Measurements from ENCODE around the gene COG5.
A peak's percentile ranks its signal among the peaks of the same experiment; 100 is the strongest.

COG5 gene

DNA sequence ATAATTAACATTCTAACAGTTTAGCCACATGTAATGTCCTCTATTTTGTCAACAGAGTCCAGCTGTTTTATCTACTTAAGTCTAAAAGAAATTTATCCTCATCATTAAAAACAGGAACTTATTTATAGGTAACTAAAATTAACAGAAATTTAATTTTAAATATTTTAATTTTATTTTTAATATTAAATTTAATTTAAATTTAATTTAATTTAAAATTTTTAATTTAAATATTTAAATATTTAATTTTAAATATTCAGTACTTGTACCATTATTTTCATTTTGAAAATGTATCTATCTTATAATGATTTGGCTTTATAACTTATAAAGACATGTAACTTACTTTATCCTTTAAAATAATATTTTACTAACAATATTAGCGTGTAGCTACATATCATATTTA lies 94.9 kb downstream of the COG5 start:
- Histone ChIP-seq H3K4me3 (ENCODE audit: low read depth, low read length) (no peak overlapping the region), H3K9me3 (ENCODE audit: severe bottlenecking) (no peaks in the 10 kb centered on the region), H3K27ac (no peak overlapping the region), H3K27me3 (ENCODE audit: insufficient read depth, low read depth, severe bottlenecking) (no peaks in the 10 kb centered on the region), H3K36me3 (no peaks in the 10 kb centered on the region; the same call in 1 of the 2 replicates)
- no peak for DNase-seq
- TF ChIP-seq, protein P1, sequence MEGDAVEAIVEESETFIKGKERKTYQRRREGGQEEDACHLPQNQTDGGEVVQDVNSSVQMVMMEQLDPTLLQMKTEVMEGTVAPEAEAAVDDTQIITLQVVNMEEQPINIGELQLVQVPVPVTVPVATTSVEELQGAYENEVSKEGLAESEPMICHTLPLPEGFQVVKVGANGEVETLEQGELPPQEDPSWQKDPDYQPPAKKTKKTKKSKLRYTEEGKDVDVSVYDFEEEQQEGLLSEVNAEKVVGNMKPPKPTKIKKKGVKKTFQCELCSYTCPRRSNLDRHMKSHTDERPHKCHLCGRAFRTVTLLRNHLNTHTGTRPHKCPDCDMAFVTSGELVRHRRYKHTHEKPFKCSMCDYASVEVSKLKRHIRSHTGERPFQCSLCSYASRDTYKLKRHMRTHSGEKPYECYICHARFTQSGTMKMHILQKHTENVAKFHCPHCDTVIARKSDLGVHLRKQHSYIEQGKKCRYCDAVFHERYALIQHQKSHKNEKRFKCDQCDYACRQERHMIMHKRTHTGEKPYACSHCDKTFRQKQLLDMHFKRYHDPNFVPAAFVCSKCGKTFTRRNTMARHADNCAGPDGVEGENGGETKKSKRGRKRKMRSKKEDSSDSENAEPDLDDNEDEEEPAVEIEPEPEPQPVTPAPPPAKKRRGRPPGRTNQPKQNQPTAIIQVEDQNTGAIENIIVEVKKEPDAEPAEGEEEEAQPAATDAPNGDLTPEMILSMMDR (IDR thresholded peaks at IDR 0.05; ENCODE audit: low read depth, low read length) = no peak

DNA sequence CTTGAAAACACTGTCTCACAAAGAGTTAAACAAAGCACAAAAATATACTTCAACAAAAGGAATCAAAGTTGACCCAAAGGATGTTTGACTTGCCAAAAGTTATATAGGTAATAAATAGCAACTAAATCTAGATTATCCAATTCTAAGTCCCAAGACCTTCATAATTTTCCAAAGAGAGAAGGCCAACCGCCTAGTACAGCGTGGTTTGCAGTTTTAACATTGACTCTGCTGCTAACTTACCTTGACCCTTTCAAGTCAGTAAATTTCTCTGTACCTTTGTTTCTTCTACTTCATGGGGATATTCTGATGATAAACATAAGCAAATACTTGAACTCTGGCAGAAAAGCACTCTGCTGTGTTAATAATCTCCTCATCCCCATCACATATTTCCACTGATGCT lies 95.7 kb downstream of the COG5 start:
- Histone ChIP-seq H3K4me3 (ENCODE audit: low read depth, low read length) (no peak overlapping the region), H3K27me3 (ENCODE audit: insufficient read depth, low read depth, severe bottlenecking) (no peaks in the 10 kb centered on the region), H3K9me3 (ENCODE audit: severe bottlenecking) (no peaks in the 10 kb centered on the region), H3K36me3 (no peaks in the 10 kb centered on the region; the same call in 1 of the 2 replicates), H3K27ac (no peak overlapping the region)
- TF ChIP-seq, protein P1 (IDR thresholded peaks at IDR 0.05; ENCODE audit: low read depth, low read length) = no peak
- no peak for DNase-seq

DNA sequence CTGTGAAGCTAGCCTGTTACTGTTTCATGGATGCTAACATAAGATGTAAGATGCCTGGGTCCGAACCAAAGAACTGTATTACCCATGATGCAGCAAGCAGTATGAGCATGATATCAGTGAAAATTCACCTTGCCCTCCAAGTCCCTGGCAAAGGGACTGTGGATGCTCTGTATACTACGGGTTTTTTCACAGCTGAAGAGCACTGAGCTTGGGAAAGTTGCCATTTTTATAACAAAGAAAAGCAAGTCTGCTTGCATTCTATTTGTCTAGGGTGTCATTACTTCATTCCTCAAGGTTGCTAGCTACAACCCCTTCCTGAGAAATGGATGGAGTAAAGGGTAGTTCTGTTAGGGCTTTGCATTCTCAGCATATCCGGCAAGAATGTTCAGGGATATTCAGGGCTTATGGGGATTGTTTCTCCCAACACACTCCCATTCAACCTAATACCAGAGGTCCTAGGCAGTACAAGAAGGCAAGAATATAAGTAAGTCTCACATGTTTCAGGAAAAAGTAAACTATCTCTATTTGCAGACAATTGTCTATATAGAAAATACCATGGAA lies 99.0 kb downstream of the COG5 start:
- TF ChIP-seq, protein P1 (IDR thresholded peaks at IDR 0.05; ENCODE audit: low read depth, low read length) = no peak
- H3K27me3 ChIP-seq (ENCODE audit: insufficient read depth, low read depth, severe bottlenecking) = no peaks in the 10 kb centered on the region
- H3K4me3 ChIP-seq (ENCODE audit: low read depth, low read length) = no peak overlapping the region
- no peaks in the 10 kb centered on the region for H3K9me3 ChIP-seq (ENCODE audit: severe bottlenecking)
- no peak overlapping the region for H3K27ac ChIP-seq
- no peak for DNase-seq
- H3K36me3 ChIP-seq = no peaks in the 10 kb centered on the region; the same call in 1 of the 2 replicates

DNA sequence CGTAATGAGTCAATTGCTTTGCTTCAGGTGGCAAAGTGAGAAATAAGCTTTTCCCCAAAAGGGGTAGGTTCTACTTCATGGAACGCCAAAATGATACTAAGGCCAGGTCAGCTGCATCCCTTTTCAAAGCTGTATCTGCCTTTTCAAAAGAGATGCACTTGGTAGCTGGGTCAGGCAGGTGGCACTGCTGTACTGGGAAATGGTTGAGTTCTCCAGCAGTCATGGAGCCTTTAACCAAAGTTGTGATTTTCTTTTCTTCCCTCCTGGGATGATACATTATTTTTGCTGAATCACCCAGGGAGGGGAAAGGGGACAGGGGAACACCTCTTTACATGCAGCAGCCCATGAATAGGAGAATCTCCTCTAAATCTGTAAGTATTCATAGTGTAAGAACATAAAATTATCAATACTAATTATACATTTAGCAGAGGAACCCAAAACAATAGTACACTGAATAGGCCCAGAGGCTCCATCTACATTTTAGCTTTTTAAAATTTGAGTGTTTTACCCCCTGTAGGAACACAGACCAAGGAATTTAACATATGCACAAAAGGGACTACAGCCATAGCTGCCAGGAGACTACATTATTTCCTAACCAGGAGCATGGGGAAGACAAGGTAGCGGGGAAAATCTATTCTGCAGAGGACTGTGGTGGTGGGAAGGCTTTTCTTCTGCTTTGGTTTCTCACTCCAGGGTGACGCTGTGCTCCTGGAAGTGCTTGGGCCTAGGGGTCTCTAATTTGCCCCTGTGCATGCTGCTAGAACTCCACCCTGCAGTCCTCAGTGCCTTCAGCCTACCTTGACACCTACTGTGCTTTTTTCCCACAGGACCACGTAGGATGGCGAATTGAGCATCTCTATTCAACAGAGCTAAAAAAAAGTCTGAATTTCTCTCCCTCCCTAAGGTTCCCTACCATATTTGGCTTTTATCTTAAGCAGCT lies 100.3 kb downstream of the COG5 start:
- no peaks in the 10 kb centered on the region for H3K27me3 ChIP-seq (ENCODE audit: insufficient read depth, low read depth, severe bottlenecking)
- H3K4me3 ChIP-seq (ENCODE audit: low read depth, low read length) = no peak overlapping the region
- H3K36me3 ChIP-seq = no peaks in the 10 kb centered on the region; the same call in none of the 2 replicates
- TF ChIP-seq, protein P1 (IDR thresholded peaks at IDR 0.05; ENCODE audit: low read depth, low read length) = peak; percentile 78
- no peak overlapping the region for H3K27ac ChIP-seq
- no peaks in the 10 kb centered on the region for H3K9me3 ChIP-seq (ENCODE audit: severe bottlenecking)
- peak; percentile 46 for DNase-seq

DNA sequence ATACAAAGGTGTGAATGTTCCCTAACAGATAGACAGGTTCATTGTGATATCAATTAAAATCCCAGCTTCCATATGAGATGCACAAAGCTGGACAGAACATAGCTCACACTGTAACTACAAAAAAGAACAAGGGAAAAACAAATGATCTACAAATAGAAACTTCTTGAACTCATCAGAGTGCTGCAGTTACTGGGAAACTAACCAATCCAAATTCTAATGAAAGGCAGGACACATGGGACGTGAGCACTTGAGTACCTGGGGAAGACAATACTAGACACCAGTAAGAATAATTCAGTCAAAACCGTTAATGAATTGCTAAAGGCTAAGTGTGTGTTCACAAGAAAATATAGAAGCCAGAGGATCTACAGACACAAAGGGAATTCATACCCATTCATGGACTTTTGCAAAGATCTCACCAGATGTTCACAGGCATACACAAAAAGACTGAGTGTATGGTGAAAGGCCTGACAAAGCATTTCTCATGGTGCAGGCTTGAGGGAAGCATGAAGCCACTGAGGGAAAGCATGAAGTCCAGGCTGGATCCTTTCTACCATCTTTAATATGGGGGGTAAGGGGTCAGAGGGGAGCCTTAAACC lies 101.7 kb downstream of the COG5 start:
- TF ChIP-seq, protein P1 (IDR thresholded peaks at IDR 0.05; ENCODE audit: low read depth, low read length) = no peak
- no peaks in the 10 kb centered on the region for H3K9me3 ChIP-seq (ENCODE audit: severe bottlenecking)
- no peak for DNase-seq

More for the DNA sequence above, 101.7 kb downstream of the COG5 start:
- Histone ChIP-seq H3K27ac (no peak overlapping the region), H3K4me3 (ENCODE audit: low read depth, low read length) (no peak overlapping the region), H3K36me3 (no peaks in the 10 kb centered on the region; the same call in none of the 2 replicates), H3K27me3 (ENCODE audit: insufficient read depth, low read depth, severe bottlenecking) (no peaks in the 10 kb centered on the region)

Data from WERI-Rb-1 (cell line).